Lower lobe of right lung (tissue), 2 donors: ENCODE measurements around the gene TRAF7. TPM values are rescaled to one million over a fixed set of nuclear protein-coding genes. Genes with fewer than 3 reads are reported as not detected.
"Not testable (repeated sequence)": the region's sequence is repeated elsewhere in the genome, so short reads cannot be mapped to it uniquely, and the experiment has no call there.

Source experiments
- ATAC-seq, 2 donors: fragments of 200-7000 bp; cut with Tn5 transposase; one replicate each; pipeline ENCODE4 v1.9.1; 2020 to 2022; ENCODE audit warnings: mild to moderate bottlenecking in 2 of 2, moderate library complexity in 2 of 2
- DNase-seq: peaks from one replicate; pipeline ENCODE4 v3.0.0-alpha.2; 2020
- H3K27ac ChIP-seq: fragments of 200-600 bp; one replicate; pipeline ENCODE4 v1.8.0; 2022
- H3K27me3 ChIP-seq: fragments of 200-600 bp; one replicate; pipeline ENCODE4 v1.8.0; 2022; ENCODE audit warnings: low read depth
- H3K36me3 ChIP-seq: fragments of 200-600 bp; one replicate; pipeline ENCODE4 v1.8.0; 2022; ENCODE audit warnings: mild to moderate bottlenecking
- H3K4me1 ChIP-seq: fragments of 200-600 bp; one replicate; pipeline ENCODE4 v1.8.0; 2022
- H3K4me3 ChIP-seq: fragments of 200-600 bp; one replicate; pipeline ENCODE4 v1.8.0; 2022; ENCODE audit warnings: mild to moderate bottlenecking
- H3K9me3 ChIP-seq: fragments of 200-600 bp; one replicate; pipeline ENCODE4 v1.8.0; 2022
- intact Hi-C: fragments of 100-400 bp; cut with DNase I; formaldehyde crosslinking; loops from one replicate; pipeline ENCODE4 v1.11.0; 2022
- total RNA-seq: library from RNA; stranded (reverse); fragmentation: NEBNext Ultra II Directional; extraction: Animal tissue kit (Norgen Biotek cat#: 25700); gene quantifications from one replicate; pipeline ENCODE4 v1.2.1, GENCODE V29; 2021
- TF ChIP-seq, protein P1 (sequence below): fragments of 200-600 bp; IDR thresholded peaks from one replicate; pipeline ENCODE4 v1.8.0; 2022; ENCODE audit warnings: antibody characterized with exemption, mild to moderate bottlenecking
- donor health status: DM: no; HTN: yes; CAD: no; lungs with severe emphysema.

Gene TRAF7
- total RNA-seq, 1 donor from 2014 or later = 61.9 TPM

DNA sequence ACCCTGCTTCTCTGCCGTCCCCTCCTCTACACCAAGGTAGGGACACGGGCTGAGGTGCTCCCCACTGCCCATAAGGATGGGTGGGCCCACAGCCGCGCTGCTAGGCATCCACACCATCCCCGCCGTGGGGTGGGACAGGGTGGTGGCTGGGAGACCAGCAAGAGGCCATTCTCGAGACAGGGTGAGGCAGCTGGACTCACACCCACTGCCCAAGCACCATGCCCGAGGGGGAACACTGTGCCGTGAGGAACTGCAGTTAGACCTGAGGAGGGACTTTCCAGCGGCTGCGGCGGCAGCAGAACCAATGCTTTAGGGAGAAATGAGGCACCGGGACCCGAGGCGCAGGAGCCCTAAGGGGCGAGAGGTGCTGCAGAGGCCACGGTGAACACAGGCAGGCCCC lies 33.2 kb upstream of the TRAF7 start:
- Histone ChIP-seq H3K4me1 (peaks cover 43% of the 10 kb centered on the region), H3K9me3 (no peaks in the 10 kb centered on the region), H3K4me3 (no peak overlapping the region), H3K36me3 (no peaks in the 10 kb centered on the region), H3K27ac (peak overlapping the region; percentile 31), H3K27me3 (no peaks in the 10 kb centered on the region)
- TF ChIP-seq, protein P1, sequence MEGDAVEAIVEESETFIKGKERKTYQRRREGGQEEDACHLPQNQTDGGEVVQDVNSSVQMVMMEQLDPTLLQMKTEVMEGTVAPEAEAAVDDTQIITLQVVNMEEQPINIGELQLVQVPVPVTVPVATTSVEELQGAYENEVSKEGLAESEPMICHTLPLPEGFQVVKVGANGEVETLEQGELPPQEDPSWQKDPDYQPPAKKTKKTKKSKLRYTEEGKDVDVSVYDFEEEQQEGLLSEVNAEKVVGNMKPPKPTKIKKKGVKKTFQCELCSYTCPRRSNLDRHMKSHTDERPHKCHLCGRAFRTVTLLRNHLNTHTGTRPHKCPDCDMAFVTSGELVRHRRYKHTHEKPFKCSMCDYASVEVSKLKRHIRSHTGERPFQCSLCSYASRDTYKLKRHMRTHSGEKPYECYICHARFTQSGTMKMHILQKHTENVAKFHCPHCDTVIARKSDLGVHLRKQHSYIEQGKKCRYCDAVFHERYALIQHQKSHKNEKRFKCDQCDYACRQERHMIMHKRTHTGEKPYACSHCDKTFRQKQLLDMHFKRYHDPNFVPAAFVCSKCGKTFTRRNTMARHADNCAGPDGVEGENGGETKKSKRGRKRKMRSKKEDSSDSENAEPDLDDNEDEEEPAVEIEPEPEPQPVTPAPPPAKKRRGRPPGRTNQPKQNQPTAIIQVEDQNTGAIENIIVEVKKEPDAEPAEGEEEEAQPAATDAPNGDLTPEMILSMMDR = no peak
- intact Hi-C loops = no loop called here
- no peak for ATAC-seq
- DNase-seq = no peak

- H3K9me3 ChIP-seq, H3K27me3 ChIP-seq, DNase-seq, ATAC-seq, H3K4me3 ChIP-seq, intact Hi-C loops, H3K36me3 ChIP-seq: not testable (repeated sequence)
- H3K4me1 ChIP-seq = peaks cover 45% of the 10 kb centered on the region
- H3K27ac ChIP-seq = peak overlapping the region; percentile 31
Observed at GRCh38 chr16:2122934-2123683, 32.5 kb upstream of the TRAF7 start.

GRCh38 chr16:2123706-2124376 lies 31.7 kb upstream of the TRAF7 start:
- H3K27me3 ChIP-seq, H3K4me3 ChIP-seq, DNase-seq, H3K36me3 ChIP-seq, intact Hi-C loops, H3K9me3 ChIP-seq: not testable (repeated sequence)
- peak; percentile 1 to 5 for ATAC-seq
- peak overlapping the region; percentile 88 for H3K27ac ChIP-seq
- peaks cover 52% of the 10 kb centered on the region for H3K4me1 ChIP-seq

DNA sequence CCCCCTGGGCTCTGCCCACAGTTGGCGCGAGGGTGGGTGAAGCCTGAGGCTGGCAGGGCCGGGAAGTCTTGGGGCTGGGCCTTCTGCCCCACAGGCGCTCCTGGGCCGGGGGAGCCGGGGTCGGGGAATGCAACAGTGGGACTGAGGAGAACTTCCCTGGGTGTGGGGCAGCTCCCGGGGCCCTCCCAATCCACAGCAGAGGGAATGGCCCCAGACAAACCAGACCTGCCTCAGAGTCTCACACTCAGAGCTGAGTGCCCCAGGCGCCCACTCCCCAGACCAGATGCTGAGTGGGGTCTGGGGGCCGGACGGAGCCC lies 31.2 kb upstream of the TRAF7 start:
- H3K36me3 ChIP-seq, DNase-seq, H3K27me3 ChIP-seq, intact Hi-C loops, H3K9me3 ChIP-seq: not testable (repeated sequence)
- peak in 1 of 2 donors; percentile 0 for ATAC-seq
- H3K27ac ChIP-seq = peak overlapping the region; percentile 88
- H3K4me1 ChIP-seq = peaks cover 52% of the 10 kb centered on the region
- H3K4me3 ChIP-seq = peak overlapping the region; percentile 33

GRCh38 chr16:2124694-2125444 lies 30.7 kb upstream of the TRAF7 start:
- peaks cover 52% of the 10 kb centered on the region for H3K4me1 ChIP-seq
- H3K27me3 ChIP-seq = not testable (repeated sequence)

GRCh38 chr16:2125609-2126008 lies 30.0 kb upstream of the TRAF7 start:
- H3K4me3 ChIP-seq = peak overlapping the region; percentile 33
- H3K27me3 ChIP-seq, H3K9me3 ChIP-seq, intact Hi-C loops, DNase-seq, ATAC-seq, H3K36me3 ChIP-seq: not testable (repeated sequence)
- H3K27ac ChIP-seq = peak overlapping the region; percentile 88
- H3K4me1 ChIP-seq = peaks cover 52% of the 10 kb centered on the region

More at GRCh38 chr16:2124694-2125444, 30.7 kb upstream of the TRAF7 start:
- H3K9me3 ChIP-seq, H3K36me3 ChIP-seq, intact Hi-C loops: not testable (repeated sequence)
- Histone ChIP-seq H3K27ac (peak overlapping the region; percentile 88), H3K4me3 (peak overlapping the region; percentile 33)
- peak; percentile 69 for DNase-seq
- peak; percentile 44 to 50 for ATAC-seq

DNA sequence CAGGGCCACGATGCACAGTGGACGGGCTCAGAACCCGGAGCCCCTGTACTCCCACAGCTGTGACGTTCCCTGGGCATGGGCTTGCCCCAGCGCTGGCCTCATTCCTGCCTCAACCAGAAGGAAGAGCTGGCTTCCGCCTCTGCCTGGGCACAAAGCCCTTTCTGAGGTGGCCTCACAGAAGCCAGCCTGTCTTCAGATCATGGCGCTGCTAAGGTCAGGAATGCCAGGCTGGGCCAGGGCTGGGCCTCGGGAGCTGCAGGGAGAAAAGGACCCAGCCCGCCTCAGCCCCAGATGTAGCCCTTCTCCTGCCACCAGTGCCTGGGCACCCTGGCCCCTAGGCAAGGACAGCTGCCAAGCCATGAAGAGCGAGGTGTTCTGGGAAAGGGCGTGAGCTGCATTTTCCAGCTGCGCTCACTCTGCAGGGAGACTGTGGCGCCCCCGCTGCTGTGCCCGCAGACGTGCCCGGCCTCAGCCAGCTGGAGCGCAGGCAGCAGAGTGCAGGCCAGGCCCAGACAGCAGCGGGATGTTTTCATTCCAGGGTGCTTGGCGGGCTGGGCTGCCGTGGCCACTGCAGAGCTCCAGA lies 29.3 kb upstream of the TRAF7 start:
- H3K9me3 ChIP-seq, H3K36me3 ChIP-seq, H3K4me3 ChIP-seq, DNase-seq, intact Hi-C loops, ATAC-seq, H3K27me3 ChIP-seq: not testable (repeated sequence)
- peaks cover 52% of the 10 kb centered on the region for H3K4me1 ChIP-seq
- H3K27ac ChIP-seq = peak overlapping the region; percentile 72

- peaks cover 52% of the 10 kb centered on the region for H3K4me1 ChIP-seq
- H3K36me3 ChIP-seq, H3K9me3 ChIP-seq, DNase-seq, intact Hi-C loops, H3K27me3 ChIP-seq, H3K4me3 ChIP-seq: not testable (repeated sequence)
- ATAC-seq = peak; percentile 1
- H3K27ac ChIP-seq = peak overlapping the region; percentile 72
Observed at GRCh38 chr16:2126928-2127556, 28.5 kb upstream of the TRAF7 start.

DNA sequence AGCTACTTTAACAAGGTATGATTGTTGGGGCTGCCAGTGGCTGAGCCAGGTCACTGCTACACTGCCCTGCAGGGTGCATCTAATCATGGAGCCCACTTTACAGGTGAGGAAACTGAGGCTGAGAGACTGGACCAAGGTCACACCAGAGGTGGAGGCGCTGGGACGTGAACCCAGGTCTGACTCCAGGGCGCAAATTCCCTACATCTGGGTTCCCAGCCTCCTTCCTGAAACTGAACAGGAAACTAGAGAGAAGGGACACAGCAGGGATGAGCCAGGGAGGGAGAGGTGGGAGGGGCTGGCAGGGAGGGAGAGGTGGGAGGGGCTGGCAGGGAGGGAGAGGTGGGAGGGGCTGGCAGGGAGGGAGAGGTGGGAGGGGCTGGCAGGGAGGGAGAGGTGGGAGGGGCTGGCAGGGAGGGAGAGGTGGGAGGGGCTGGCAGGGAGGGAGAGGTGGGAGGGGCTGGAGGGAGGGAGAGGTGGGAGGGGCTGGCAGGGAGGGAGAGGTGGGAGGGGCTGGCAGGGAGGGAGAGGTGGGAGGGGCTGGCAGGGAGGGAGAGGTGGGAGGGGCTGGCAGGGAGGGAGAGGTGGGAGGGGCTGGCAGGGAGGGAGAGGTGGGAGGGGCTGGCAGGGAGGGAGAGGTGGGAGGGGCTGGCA lies 27.8 kb upstream of the TRAF7 start:
- H3K27ac ChIP-seq = peak overlapping the region; percentile 72
- H3K27me3 ChIP-seq, intact Hi-C loops, H3K9me3 ChIP-seq, DNase-seq, H3K4me3 ChIP-seq, H3K36me3 ChIP-seq: not testable (repeated sequence)
- H3K4me1 ChIP-seq = peaks cover 46% of the 10 kb centered on the region
- peak; percentile 15 to 29 for ATAC-seq

- H3K36me3 ChIP-seq, H3K27ac ChIP-seq, intact Hi-C loops, H3K4me3 ChIP-seq, H3K9me3 ChIP-seq, DNase-seq, H3K27me3 ChIP-seq, ATAC-seq: not testable (repeated sequence)
- peaks cover 39% of the 10 kb centered on the region for H3K4me1 ChIP-seq
Observed at GRCh38 chr16:2129251-2129650, 26.3 kb upstream of the TRAF7 start.

DNA sequence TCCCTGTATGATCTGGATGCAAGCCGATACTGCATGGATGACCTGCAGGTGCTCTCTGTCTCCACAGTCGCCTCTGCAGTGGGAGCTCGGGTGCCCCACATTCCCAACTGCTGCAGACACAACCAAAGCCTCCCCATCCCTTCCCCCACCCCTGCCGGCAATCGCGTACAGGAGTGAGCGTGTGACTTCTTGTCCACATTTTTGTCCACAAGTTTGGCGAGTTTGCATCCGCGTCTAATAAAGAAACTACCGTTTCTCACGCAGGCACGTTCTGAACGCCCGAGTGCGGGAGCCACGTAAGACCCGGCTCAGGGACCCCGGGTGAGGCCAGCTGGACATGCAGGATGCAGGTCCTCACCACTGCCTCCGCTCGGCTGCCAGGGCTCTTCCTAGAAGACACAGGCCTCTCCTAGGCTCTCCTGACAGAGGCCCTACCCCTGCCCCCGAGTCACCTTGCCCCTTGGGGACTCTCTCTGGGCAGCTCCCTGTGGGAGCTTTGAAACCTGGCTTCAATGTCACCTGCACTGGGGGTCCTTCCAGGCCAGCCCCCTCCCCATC lies 25.6 kb upstream of the TRAF7 start:
- H3K4me3 ChIP-seq, H3K9me3 ChIP-seq, H3K27me3 ChIP-seq, ATAC-seq, intact Hi-C loops, DNase-seq, H3K36me3 ChIP-seq, H3K27ac ChIP-seq: not testable (repeated sequence)
- H3K4me1 ChIP-seq = peaks cover 34% of the 10 kb centered on the region
